GM19463 (cell line): ENCODE measurements around the gene SLC35F1.

Experiments
- ATAC-seq: cut with Tn5 transposase; IDR thresholded peaks from one replicate; pipeline ENCODE4 v1.9.1; 2021; ENCODE audit warnings: mild to moderate bottlenecking, moderate library complexity; ENCODE audit not compliant: unreplicated experiment

SLC35F1 gene

DNA sequence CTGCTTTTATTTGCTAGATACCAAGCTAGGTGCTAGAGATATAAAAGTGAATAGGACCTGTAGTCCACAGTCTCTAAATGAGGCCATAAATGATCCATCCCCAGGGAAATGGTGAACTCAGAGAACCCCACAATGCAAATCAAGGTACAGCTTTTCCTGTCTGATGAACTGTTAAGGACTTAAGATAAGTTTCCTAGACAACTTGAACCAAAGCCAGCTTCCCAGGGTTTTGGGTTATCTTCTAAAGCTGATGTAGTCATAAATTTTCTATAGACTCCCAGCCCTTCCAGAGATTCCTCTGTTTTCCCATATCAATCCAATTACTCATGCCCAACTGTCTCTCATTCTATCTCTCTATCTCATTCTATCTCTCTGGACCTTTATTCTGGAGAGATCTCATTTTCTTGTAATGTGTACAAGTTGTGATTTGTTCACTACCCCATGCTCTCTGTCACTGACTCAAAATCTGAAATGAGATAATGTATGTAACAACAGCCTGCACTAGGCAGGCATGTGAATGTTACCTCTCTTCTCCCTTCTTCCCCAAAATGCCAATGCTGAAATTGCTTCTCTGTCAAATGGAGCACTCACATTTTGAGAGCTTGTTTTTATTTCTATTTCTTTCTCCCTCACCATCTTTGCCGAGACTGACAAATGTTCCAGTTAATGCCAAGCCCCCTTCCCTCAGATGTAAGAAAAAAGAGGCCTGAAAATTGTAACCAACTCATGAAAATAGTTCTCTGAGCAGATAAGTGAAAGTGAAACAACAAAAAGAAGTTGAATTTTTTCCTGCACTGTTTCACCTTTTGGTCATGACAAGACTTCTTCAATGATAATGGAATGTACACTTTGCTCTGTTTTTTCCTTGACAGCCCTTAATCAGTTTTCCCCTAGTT, 279.9 kb downstream of the SLC35F1 start:
- peak; percentile 56 for ATAC-seq

- ATAC-seq: peak; percentile 39
Observed at GRCh38 chr6:118187568-118188164, 280.6 kb downstream of the SLC35F1 start.

DNA sequence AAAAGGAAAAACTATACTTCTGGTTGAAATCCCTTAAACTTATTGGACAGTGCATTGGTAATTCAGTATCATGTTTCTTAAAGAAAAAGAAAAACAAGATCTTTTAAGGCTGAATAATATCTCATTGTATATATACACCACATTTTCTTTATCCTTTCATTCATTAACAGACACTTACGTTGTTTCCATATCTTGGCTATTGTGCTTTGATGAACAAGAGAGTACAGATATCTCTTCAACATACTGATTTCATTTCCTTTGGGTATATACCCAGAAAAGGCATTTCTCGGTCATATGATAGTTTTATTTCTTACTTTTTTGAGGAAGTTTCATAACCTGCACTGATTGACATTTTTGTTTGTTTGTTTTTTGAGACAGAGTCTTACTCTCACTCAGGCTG, 281.5 kb downstream of the SLC35F1 start:
- ATAC-seq: no peak

GRCh38 chr6:118197539-118197938, 290.5 kb downstream of the SLC35F1 start:
- ATAC-seq: no peak

GRCh38 chr6:118198746-118199145, 291.7 kb downstream of the SLC35F1 start:
- ATAC-seq: no peak

GRCh38 chr6:118200160-118200559, 293.1 kb downstream of the SLC35F1 start:
- ATAC-seq: no peak

DNA sequence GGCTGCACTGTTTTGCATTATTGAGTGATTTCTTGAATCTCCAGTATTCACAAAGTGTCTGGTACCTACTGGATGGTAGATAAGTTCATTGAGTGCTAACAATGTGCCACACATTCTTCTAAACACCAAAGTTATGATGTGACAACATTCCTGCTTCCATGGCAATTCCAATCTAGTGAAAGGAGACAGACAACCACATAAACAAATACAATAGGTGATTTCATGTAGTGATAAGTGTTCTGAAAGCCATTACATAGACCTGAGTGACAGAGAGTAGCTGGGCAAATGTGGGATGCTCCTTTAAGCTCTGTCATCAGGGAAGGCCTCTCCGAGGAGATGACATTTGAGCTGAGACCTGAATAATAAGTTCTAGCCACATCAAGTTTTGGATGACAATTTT, 295.5 kb downstream of the SLC35F1 start:
- no peak for ATAC-seq

GRCh38 chr6:118203545-118203944, 296.5 kb downstream of the SLC35F1 start:
- ATAC-seq: no peak

- no peak for ATAC-seq
Observed at GRCh38 chr6:118206221-118206620, 299.2 kb downstream of the SLC35F1 start.

- no peak for ATAC-seq
Observed at GRCh38 chr6:118207947-118208346, 300.9 kb downstream of the SLC35F1 start.

GRCh38 chr6:118212451-118213173, 305.5 kb downstream of the SLC35F1 start:
- ATAC-seq: no peak

- ATAC-seq: no peak
Observed at GRCh38 chr6:118215269-118215668, 308.2 kb downstream of the SLC35F1 start.

DNA sequence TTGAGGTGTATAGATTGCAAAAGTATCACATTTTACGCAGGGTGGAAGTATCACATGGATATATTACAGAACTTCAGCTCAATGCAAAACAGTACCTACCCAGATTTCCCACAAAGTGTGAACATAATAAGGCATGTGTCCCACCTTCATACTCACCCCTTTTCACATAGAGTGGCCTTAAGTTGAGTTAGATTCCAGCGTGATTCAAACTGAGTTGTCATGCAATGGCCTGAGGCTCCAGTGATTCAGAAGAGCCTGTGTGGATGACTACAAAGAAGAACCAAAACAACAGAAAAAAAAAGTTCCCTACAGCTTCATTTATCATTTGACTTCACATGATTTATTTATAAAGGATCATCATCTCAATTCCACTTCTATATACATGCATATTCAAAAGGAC, 309.7 kb downstream of the SLC35F1 start:
- ATAC-seq: no peak

DNA sequence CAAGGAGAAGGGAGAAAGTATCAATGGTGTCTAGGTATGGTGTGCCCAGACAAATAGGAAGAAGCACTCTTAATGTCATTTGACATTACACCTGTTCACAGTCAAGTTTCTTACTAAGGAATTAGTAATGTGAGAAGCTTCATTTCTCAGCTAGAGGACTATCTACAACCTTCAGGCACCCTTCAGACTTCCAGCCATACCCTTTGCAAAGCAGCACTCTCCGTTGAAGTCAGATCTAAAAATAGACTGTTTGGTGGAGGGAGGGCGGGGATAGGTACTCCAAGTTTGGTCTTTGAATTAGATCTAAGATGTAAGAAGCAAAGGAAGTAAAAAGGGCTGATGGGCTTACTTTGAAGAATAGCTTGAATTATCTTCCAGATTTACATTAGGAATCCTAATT, 311.1 kb downstream of the SLC35F1 start:
- ATAC-seq: no peak

GRCh38 chr6:118220429-118221128, 313.5 kb downstream of the SLC35F1 start:
- no peak for ATAC-seq

GRCh38 chr6:118223316-118223715, 316.3 kb downstream of the SLC35F1 start:
- ATAC-seq: no peak

- no peak for ATAC-seq
Observed at GRCh38 chr6:118228886-118229285, 321.8 kb downstream of the SLC35F1 start.

DNA sequence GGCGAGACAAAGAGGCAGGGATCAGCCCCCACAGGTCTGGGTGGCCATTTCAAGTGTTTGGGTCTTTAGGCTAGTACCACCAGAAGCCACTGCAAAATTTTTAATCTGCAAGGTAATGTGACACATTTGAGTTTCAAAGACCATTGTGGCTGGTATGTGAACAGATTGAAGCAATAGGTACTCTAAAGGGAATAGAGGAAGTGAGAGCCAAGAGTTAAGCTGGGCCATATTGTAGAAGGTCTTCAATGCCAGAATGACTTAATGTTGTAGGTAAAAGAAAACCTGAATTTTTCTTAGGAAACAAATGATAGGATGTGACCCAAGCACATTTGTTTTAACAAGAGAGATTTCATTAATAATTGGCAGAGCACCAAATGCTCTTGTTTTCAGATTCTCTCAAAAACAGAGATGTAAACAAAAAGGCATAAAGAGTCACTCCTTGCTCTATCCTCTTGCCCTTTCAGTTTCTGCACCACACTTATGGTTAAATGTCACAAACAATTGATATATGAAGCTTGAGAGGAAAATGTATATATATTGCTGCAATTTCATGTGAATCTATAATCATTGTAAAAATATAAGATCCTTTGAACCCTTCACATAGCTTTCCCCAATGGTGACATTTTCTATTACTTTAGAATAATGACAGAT, 333.9 kb downstream of the SLC35F1 start:
- peak; percentile 67 for ATAC-seq

- ATAC-seq: no peak
Observed at GRCh38 chr6:118246406-118246805, 339.3 kb downstream of the SLC35F1 start.

DNA sequence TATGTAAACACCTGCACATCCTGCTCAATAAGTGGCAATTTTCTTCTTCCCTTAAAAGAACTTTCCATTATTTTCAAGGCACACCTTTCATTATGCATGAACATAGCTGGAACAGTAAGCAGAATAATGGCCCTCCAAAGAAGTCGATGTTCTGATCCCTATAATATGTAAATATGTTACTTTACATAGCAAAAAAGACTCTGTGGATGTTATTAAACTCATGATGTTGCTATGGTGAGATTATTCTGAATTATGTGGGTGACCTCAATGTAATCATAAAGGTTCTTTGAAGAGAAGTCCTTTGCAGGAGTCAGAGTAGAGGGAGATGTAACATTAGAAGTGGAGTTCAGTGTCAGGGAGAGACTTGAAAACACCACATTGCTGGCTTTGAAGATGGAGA, 341.1 kb downstream of the SLC35F1 start:
- ATAC-seq: no peak

DNA sequence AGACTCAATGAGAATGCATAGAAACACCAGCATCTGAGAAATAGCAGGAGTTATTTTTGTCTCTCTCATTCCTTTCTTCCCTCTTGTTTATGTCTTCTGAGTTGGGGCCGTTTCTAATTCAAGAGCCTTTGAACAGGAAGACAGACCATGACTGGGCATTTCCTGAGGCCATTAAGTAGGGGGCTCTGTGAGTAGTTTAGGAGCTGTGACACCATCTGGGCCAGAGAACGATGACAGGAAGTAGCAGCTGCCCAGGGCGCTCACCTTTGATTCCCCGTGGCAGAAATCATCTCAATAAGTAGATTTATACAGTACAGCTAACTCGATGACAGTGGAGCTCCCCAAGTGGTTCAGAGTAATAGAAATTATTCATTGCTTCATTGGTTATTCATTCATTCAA, 342.6 kb downstream of the SLC35F1 start:
- ATAC-seq: no peak
